NOMO-1 (cell line): Measurements from ENCODE around the gene KCNJ6.
"Not testable (repeated sequence)": the region's sequence is repeated elsewhere in the genome, so short reads cannot be mapped to it uniquely, and the experiment has no call there.

ENCODE experiments used
- DNase-seq, 2 experiments: peaks; one replicate each; lab custom pipeline; 2025; ENCODE audit not compliant: unreplicated experiment in 2 of 2; lab: John Stamatoyannopoulos, UW

KCNJ6 gene

GRCh38 chr21:37587635-37588177 is 328.6 kb downstream of the KCNJ6 start:
- no peak for DNase-seq

GRCh38 chr21:37587203-37587602 is 329.1 kb downstream of the KCNJ6 start:
- DNase-seq = no peak

- DNase-seq = peak in 1 of 2 experiments; percentile 22
Measured at GRCh38 chr21:37582590-37582989, 333.7 kb downstream of the KCNJ6 start.

- no peak for DNase-seq
Measured at GRCh38 chr21:37580666-37581065, 335.6 kb downstream of the KCNJ6 start.

- no peak for DNase-seq
Measured at GRCh38 chr21:37579356-37579755, 336.9 kb downstream of the KCNJ6 start.

- no peak for DNase-seq
Measured at GRCh38 chr21:37578471-37579126, 337.7 kb downstream of the KCNJ6 start.

GRCh38 chr21:37576929-37577328 is 339.3 kb downstream of the KCNJ6 start:
- DNase-seq = not testable (repeated sequence)

GRCh38 chr21:37575580-37575979 is 340.7 kb downstream of the KCNJ6 start:
- DNase-seq = no peak

- no peak for DNase-seq
Measured at GRCh38 chr21:37574751-37575150, 341.5 kb downstream of the KCNJ6 start.

GRCh38 chr21:37574316-37574715 is 341.9 kb downstream of the KCNJ6 start:
- no peak for DNase-seq

- DNase-seq = no peak
Measured at GRCh38 chr21:37571442-37571841, 344.8 kb downstream of the KCNJ6 start.

- no peak for DNase-seq
Measured at GRCh38 chr21:37568916-37569315, 347.3 kb downstream of the KCNJ6 start.

- DNase-seq = no peak
Measured at GRCh38 chr21:37568415-37568814, 347.8 kb downstream of the KCNJ6 start.

GRCh38 chr21:37566790-37567615 is 349.3 kb downstream of the KCNJ6 start:
- DNase-seq = no peak

GRCh38 chr21:37565530-37566223 is 350.6 kb downstream of the KCNJ6 start:
- peak; percentile 25 to 43 for DNase-seq

GRCh38 chr21:37564924-37565529 is 351.2 kb downstream of the KCNJ6 start:
- DNase-seq = no peak

- DNase-seq = peak; percentile 67 to 84
Measured at GRCh38 chr21:37564341-37564923, 351.8 kb downstream of the KCNJ6 start.

- peak; percentile 88 to 94 for DNase-seq
Measured at GRCh38 chr21:37563641-37564340, 352.5 kb downstream of the KCNJ6 start.

GRCh38 chr21:37562920-37563640 is 353.2 kb downstream of the KCNJ6 start:
- DNase-seq = no peak
